Measurements from ENCODE around the gene SYNPO. TPM values are rescaled to one million over a fixed set of nuclear protein-coding genes. Genes with fewer than 3 reads are reported as not detected.

Gene SYNPO, protein sequence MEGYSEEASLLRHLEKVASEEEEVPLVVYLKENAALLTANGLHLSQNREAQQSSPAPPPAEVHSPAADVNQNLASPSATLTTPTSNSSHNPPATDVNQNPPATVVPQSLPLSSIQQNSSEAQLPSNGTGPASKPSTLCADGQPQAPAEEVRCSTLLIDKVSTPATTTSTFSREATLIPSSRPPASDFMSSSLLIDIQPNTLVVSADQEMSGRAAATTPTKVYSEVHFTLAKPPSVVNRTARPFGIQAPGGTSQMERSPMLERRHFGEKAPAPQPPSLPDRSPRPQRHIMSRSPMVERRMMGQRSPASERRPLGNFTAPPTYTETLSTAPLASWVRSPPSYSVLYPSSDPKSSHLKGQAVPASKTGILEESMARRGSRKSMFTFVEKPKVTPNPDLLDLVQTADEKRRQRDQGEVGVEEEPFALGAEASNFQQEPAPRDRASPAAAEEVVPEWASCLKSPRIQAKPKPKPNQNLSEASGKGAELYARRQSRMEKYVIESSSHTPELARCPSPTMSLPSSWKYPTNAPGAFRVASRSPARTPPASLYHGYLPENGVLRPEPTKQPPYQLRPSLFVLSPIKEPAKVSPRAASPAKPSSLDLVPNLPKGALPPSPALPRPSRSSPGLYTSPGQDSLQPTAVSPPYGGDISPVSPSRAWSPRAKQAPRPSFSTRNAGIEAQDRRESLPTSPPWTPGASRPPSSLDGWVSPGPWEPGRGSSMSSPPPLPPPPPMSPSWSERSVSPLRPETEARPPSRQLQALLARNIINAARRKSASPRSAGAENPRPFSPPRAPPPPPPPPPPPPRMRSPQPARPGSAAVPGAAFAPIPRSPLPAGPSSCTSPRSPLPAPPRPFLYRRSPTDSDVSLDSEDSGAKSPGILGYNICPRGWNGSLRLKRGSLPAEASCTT
- total RNA-seq, result 73.9 TPM

DNA sequence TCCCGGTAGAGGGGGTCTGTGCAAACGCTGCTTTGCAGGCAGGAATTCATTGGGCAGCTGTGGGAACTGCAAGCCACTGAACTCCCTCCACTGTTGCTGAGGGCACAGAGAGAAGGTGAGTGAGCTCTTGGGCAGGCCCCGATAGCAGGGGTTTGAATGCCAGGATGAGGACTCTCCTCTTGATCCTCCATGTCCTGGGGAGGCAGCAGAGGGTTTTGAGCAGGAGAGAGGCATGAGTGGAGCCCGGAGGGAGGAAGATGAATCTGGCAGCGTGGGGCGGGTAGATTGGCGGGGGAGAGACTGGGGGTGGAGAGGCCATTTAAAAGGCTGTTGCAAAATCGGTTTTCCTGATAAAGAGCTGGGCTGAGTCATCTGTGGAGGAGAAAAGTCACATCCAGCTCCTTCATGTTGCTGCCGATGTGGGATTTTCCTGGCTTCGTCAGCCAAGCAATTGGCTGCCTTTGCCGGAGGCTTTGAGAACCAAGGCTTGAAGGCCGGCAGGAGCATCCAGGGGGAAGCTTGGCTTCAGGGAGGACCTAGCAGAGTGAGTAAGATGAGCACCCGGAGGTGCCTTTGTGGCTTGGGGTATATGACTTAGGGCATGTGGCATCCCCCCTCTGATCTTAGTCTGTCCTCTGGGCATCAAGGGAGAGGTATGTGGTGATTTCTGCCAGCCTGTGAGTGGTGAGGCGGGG is at the start of gene SYNPO:
Gene SYNPO (plus strand): TSS at position 350 of the 695 bp plus-strand sequence. CDS start 7,616 bp downstream, outside the sequence.
- peak; percentile 86 for DNase-seq (ENCODE audit: low spot score)

DNA sequence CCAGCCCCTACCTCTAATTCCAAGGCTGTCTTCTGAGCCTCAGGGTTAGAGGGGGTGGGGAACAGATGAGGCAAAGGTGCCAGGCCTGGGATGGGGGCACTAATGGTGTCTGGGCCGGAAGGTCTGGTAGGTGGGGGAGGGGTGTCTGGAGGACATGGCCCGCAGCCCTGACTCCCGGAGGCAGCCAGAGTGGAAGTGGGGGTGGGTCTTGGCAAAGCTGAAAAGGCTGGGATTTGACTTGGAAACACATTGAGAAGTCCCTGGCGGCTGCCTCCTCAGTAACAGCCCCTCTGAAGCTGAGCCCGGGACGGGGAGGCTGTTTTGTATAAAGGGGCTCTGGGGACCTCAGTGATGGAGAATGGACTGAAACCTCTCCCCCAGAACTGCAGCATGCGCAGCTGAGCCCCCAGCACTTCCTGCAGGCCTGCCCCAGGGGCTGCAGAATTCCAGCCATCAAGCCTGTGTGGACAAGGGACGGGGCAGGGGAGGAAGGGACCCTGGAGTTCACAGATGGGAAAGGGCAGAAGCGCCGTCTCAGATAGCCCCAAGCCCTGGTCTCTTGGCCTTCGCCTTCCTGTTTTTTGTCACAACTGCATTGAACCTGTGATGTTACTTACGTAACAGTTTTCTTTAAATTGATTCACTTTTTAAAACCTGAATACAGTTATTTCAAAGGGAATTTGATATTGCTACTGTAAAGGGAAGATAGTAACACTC is 49.3 kb upstream of the SYNPO start:
- DNase-seq (ENCODE audit: low spot score), result no peak

DNA sequence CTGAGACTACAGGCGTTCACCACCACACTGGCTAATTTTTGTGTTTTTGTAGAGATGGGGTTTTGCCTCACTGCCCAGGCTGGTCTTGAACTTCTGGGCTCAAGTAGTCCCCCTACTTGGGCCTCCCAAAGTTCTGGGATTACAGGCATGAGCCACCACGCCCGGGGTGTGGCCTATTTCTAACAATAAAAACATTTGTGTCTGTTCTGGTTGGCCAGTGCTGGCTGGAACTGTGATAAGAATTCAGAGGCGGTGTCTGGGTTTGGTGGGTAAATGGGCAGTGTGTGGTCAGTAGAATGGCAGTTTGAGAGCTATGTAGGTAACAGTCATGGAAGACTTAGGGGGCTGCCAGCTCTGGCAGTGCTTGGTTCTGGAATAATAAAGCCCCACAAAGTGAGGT is 46.9 kb upstream of the SYNPO start:
- DNase-seq (ENCODE audit: low spot score), result no peak

DNA sequence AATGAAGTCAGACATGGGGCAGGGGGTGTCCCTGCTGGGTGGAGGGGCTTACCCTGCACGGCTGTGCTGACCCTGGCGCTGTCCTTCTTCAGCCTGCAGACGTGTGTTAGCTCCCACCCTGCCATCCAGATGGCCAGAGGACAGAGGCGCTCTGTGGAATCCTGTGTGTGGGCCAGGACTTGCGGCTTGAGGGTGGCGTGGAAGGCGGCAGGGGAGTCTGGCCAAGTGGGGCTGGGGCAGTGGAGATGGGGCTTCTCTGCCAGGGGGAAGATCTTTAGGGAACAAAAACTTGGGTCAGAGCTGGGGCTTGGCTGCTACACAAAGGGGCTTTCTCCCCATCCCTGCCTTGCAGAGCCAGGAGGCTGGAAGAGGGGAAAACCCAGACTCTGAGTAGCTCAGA is 46.5 kb upstream of the SYNPO start:
- DNase-seq (ENCODE audit: low spot score), result no peak

DNA sequence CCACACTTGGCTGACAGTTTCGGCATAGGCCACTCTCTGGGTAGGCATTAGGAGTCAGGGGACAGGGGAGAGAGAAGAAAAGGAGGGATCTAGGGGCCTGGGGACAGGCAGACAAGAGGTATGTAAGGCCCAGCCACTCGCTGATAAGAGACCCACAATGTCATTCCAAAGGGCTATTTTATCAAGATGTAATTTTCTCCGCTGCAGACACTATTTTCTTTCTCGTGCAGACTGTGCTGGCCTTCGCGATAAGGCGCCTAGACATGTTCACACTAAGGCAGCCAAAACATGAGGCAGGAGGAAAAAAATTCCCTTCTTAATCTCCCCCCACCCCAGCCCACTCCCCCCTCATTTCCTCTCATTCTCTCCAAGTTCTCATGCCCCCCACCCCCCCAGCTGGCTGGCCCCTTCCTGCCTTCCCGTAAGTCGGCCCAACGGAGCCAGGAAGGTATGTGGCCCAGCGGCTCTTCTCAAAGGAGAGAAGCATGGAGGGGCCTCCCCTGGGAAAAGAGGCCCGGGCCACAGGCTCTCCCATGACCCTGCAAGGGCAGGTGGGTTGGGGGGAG is 44.9 kb upstream of the SYNPO start:
- no peak for DNase-seq (ENCODE audit: low spot score)

DNA sequence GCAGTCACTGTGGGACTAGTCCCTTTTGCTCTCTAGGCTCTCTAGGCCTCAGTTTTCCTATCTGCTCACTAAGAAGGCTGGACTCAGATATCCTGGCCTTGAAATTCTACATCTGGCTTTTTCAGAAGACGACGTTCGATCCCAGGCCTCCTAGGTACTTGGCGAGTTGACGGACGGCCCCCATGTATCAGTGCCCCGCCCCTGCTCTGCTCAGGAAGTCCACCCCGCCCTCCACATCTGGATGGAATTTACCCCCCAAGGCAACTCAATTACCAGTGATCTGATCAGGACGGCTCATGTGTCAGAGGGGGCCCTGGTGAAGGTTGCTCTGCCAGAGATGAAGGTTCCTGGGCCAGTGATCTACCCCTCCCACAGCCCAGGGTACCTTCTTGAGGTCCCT is 44.1 kb upstream of the SYNPO start:
- no peak for DNase-seq (ENCODE audit: low spot score)

DNA sequence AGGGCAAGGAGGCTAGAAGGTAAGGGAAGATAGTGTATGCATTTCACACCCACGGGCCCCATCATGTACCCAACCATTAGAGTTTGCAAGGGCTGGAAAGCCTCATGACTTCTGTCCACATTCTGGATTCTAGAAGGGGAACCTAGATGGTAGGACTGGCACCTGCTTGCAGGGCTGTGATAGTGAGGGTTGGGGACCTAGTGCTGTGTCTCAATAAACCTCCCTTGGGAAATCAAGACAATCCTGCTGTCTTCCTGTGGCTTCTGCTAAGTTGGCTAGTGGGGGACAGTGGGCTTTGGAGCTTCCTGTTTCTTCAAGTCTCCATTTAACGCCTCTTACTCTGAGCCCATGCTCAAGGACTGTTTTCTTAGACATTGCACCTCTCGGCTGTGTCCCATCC is 43.6 kb upstream of the SYNPO start:
- DNase-seq (ENCODE audit: low spot score), result no peak

DNA sequence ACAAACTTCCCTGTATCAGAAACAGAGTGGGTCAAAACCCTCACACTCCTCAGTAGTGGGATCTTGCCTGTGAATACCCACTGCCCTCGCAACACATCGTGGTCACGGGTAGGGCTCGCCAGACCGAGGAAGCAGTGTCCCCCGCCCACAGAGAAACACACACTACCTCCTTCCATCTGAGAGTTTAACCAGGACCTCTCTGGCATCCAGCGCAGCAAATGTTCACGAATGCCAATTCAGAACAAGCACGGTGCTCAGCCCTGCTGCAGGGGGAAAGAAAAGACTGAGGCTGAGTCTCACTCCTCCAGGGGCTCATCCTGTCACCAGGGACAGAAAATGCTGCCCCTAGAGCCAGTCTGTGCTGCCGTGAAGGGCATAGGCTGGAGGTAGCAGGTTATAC is 42.5 kb upstream of the SYNPO start:
- DNase-seq (ENCODE audit: low spot score), result no peak

DNA sequence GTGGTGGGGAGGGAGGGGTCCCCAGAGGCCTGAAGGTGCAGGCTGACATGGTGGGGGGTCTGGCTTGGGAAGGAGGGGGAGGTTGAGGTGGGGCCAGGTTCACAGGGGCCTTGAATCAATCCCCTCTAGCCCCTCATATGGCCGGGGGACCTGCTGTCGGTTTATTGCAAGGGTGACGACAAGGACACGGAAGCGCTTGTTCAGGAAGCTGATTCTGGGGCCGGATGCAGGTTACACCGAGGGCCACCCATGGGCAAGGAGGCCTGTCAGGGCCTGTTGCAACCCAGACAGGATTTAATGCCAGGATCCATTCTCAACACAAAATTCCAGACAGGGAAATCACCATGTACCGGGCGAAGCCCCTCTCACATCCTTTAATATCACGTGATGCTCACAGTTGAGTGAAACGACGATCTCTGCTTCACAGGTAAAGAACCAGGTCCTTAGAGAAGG is 41.6 kb upstream of the SYNPO start:
- peak; percentile 74 for DNase-seq (ENCODE audit: low spot score)

DNA sequence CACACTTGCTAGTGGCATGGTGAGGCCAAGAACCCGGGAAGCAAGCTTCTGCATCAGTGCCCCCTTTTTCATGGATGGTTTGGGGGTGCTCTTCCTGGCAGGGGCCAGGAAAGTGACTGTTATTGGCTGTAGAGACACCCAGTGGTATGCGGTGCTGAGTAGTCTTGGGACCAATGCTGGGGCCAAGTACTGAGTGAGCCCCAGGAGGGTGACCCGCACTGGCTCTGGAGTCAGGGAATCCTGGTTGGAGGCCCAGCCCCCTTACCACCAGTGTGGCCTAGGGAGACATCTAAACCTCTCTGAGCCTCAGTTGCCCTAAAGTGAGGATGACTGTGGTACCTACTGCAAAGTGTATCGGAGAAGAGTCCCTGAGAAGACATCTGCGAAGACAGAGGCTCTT is 41.2 kb upstream of the SYNPO start:
- DNase-seq (ENCODE audit: low spot score), result no peak

DNA sequence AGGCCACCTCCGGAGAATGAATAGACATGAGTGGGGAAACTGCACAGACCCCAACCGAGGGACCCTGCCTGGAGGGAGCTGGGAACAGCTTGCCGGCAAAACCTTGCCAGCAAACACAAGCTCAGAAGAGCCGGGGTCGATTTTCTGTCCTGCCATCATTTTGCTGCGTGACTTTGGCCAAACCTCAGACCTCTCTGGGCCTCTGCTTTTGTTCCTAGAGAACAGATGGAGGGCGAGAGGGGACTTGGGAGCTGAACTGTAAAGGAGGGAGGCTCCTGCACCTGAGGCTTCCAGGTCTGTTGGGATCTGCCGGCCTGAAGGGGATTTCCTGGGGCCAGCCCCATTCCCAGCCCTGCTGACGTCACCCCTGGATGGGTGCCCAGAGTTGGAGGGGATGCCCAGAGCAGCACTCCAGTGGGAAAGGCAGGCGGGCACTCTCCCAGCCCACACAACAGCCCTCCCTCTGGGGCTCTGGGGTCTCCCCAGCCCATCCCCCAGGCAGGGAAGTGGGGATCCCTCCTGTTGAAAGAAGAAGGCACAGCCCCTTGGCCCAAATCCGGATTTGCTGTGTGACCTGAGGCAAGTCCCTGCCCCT is 40.4 kb upstream of the SYNPO start:
- DNase-seq (ENCODE audit: low spot score), result peak; percentile 86

DNA sequence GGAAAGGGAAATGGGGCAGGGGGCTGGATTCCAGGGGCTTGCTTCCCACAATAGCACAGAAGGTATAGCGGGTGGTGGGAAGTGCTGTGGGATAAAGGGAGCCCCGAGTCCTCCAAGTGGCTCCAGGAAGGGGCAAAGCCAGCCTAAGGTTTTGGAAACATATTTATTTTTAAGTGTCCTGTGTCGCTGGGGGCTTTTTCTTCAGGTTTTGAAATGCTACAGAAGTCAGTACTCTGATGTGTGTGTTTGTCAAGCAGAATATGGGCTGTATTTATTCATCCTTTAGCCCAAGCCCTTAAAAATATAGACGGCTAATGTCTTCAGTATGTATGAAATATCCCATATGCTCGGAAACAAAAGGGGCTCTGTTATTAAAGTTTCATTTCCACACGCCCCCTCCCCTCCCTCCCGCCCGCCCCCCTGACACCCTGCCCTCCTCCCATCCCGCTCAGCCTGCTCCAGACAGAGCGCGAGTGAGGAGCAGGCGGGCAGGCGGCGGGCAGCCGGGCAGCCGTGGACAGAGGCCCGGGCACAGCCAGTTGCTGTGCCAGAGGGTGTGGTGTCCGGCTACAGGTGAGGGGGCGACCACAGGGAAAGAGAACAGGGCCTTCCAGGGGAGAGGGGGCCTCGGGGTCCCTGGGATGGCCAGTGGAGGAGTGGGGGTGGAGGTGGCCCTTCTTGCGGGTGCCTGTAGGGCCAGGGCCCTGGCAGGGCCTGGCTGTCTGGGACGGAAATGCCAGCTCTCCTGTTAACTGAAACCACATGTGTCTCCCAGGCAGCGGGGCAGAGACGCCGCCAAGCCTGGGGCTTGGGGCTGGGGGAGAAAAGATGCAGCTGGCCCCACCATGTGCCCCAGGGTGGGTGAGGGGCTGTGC is 39.6 kb upstream of the SYNPO start:
- no peak for DNase-seq (ENCODE audit: low spot score)

DNA sequence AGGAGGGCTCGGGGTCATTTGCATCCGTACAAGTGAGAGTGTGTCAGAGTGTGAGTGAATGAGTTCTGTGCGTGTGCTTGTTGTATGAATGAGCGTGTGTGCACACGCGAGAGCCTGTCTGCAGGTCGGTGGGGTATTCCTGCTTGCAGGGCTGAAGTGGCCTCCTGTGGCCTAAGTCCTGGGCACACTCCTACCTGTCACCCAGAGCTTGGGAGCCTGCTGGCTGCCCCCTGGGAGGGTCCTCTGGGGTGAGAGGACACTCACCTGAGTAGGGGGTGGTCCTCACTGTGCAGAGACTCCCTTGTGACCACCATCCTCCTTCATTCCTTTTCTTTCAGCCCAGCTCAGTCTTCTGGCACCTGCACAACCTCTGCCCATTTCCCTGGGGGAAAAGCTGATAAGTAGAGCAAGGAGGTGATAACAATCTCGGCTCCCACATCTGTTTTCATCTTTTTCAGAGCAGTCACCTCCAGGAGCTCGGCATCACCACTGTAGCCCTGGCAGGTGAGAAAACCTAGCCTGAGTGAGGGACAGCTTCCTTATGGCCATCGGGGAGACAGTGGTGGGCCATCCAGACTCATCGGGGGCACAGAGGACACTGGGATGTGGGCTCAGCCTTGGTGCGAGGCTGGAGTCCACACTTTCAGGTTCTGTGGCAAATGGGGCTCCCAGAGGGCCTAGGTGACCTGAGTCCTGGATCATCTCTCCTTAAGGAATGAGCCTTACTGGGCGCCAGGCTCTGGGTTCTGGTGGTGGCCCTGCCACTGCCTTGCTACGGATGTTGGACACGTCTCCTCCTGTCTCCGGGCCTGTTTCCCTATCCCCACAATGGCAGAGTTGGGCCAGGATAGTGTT is 38.7 kb upstream of the SYNPO start:
- no peak for DNase-seq (ENCODE audit: low spot score)

DNA sequence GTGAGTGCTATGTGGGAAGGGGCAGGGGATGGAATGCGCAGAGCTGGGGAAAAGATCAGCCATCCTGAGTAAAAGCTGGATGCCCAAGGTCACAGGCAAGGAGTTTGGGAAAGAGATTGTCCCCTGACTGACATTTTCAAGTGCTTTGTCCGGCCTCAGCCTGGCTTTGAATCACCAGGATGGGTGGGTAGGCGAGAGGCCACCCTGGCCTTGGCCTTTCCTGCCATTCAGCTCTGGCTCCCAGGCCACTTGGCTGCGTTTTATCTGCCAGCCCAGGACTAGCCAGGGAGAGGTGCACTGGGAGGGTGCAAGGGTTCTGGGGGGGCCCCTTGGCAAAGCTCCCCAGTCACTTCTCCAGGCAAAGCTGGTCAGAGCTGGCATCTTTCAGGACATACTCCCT is 37.4 kb upstream of the SYNPO start:
- no peak for DNase-seq (ENCODE audit: low spot score)

DNA sequence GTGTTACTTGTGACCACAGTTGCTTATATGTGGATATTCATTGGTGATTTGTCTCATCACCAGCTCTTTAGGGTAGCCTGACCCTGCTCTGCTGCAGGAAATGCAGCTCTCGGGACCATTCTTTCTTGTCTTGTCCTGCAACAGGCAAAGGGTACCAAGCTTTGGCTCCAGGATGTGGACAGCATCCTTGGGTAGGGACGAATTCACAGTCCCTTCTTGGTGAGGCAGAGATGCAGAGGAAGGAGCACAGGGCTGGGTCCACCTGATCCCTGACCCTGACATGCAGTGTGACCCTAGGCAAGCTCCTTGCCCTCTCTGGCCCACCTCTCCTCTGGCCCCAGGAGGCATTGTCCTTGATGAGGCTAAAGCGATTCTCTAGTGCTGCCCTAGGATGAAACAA is 37.0 kb upstream of the SYNPO start:
- no peak for DNase-seq (ENCODE audit: low spot score)

DNA sequence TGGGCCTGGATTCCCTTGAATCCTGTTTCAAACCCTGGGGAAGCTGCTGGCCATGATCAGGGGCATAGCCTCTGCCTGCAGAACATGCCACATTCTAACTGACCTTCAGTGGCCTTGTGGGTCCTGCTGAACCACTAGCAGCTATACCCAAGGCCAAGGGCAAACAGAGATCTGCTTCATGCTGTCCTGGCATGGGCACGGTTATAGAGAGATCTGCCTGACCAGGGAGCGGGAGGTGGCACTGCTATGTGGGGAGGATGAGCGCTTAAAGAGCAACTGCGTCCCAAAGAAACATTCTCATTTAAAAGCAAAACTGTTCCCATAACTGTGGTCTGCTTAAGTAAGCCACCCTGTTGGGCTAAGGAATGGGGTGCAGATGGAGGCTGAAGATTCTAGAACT is 36.5 kb upstream of the SYNPO start:
- DNase-seq (ENCODE audit: low spot score), result no peak

DNA sequence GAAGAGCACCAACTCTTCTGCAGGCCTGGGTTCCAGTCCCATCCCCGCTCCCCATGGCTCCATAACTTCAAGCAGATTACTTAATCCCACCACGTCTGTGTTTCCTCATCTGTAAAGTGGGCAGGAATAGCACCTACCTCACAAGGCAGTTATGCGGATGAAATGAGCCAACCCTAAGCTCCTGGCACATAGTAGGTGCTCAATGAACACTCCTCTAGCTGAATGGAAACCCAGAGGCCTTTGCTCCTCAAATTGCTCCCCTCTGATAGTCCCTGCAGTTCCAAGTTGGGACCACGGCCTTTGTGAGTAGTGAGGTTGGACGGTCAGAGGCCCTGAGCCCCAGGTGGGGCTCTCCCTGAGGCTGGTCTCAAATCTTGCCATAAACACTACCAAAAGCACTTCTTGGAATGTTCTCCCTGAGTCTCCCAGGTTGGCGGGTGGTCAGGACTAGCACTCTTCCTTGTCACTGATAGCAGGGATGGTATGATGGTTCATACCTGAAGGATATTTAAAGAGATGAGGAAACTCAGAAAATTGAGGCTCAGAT is 35.5 kb upstream of the SYNPO start:
- DNase-seq (ENCODE audit: low spot score), result no peak

DNA sequence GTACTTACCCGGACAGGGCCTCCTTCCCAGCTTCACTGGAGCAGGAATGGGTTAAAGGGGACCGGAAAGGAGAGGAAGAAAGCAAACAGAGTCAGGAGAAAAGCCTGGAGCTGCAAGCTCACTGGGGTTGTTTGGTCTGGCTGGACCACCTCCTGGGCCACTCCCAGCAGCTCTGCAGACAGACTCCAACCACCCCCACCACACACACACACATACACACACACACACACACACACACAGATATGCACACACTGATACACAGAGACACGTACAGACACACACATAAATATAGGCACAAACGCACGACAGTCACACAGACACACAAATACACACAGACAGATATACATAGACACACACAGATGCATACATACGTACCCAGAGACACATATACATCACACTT is 34.9 kb upstream of the SYNPO start:
- no peak for DNase-seq (ENCODE audit: low spot score)

DNA sequence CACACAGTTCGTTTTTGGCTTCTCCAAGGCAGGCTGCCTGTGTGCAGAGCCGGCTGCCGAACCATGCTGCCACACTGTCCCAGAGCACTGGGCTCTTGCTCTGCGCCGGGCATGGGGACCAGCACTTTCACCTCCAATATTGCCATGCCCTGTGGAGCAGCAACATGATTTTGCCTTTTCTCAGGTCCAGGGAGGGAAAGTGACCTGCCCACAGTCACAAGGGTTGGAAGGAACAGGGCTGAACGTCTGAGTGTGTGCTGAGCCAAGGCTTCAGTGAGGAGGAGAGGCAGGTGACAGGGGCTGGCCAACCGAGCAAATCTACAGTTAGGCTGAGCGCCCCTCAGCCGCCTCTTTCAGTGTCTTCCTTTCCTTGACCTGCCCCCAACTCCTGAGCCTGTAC is 34.0 kb upstream of the SYNPO start:
- DNase-seq (ENCODE audit: low spot score), result no peak

Measured in ureter (tissue), 1 donor.